ENCODE results near the gene KLHDC3.

DNA sequence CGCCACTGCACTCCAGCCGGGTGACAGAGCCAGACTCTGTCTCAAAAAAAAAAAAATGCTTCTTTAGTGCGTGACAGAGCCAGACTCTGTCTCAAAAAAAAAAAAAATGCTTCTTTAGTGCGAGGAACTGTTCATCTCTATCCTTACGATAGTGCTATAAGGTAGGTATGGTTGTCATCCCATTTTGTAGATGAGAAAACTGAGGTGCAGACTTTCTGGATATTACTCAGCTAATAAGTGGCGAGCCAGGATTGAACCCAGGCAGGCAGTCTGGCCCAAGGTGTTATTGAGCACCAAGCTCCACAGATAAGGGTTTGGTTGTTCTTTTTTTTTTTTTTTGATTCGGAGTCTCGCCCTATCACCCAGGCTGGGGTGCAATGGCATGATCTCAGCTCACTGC is 12.2 kb upstream of the KLHDC3 start:
- TF ChIP-seq, protein P1, sequence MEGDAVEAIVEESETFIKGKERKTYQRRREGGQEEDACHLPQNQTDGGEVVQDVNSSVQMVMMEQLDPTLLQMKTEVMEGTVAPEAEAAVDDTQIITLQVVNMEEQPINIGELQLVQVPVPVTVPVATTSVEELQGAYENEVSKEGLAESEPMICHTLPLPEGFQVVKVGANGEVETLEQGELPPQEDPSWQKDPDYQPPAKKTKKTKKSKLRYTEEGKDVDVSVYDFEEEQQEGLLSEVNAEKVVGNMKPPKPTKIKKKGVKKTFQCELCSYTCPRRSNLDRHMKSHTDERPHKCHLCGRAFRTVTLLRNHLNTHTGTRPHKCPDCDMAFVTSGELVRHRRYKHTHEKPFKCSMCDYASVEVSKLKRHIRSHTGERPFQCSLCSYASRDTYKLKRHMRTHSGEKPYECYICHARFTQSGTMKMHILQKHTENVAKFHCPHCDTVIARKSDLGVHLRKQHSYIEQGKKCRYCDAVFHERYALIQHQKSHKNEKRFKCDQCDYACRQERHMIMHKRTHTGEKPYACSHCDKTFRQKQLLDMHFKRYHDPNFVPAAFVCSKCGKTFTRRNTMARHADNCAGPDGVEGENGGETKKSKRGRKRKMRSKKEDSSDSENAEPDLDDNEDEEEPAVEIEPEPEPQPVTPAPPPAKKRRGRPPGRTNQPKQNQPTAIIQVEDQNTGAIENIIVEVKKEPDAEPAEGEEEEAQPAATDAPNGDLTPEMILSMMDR (IDR thresholded peaks at IDR 0.05; ENCODE audit: borderline replicate concordance, extremely low read depth, low read length, poor library complexity, severe bottlenecking), result no peak
- TF ChIP-seq EZH2 (IDR thresholded peaks at IDR 0.05; ENCODE audit: borderline replicate concordance, low read depth, low read length, severe bottlenecking), result no peak

Measured in DND-41 (cell line).